ENCODE results near the gene PSAPL1. TPM values are rescaled to one million over a fixed set of nuclear protein-coding genes. Genes with fewer than 3 reads are reported as not detected.

The PSAPL1 gene
- total RNA-seq, 4 donors from 2014 or later = 16.4 to 268 (median 137) TPM

- TF ChIP-seq POLR2AphosphoS5 (IDR thresholded peaks at IDR 0.05) (no peak), POLR2A (IDR thresholded peaks at IDR 0.05) (no peak), CTCF (IDR thresholded peaks at IDR 0.05) (no peak), EP300 (IDR thresholded peaks at IDR 0.05) (no peak)
- H3K27me3 ChIP-seq = no peaks in the 10 kb centered on the region
- H3K4me1 ChIP-seq = no peaks in the 10 kb centered on the region
- DNase-seq (ENCODE audit: low spot score in 2 of 2) = peak; percentile 44 to 60
- no peaks in the 10 kb centered on the region for H3K9me3 ChIP-seq
- no peaks in the 10 kb centered on the region for H3K36me3 ChIP-seq
- WGBS = 64% methylated on average over 12 of the region's 17 CpGs
- H3K4me3 ChIP-seq = no peak overlapping the region
- no peak overlapping the region for H3K27ac ChIP-seq
Observed at GRCh38 chr4:7429601-7430078, 5.1 kb downstream of the PSAPL1 start.

GRCh38 chr4:7429069-7429416 lies 5.7 kb downstream of the PSAPL1 start:
- H3K27me3 ChIP-seq = no peaks in the 10 kb centered on the region

GRCh38 chr4:7428261-7429068 lies 6.3 kb downstream of the PSAPL1 start:
- no peak overlapping the region for H3K27ac ChIP-seq
- no peaks in the 10 kb centered on the region for H3K9me3 ChIP-seq
- 89% methylated on average over 16 of the region's 16 CpGs for WGBS
- no peaks in the 10 kb centered on the region for H3K27me3 ChIP-seq
- no peaks in the 10 kb centered on the region for H3K36me3 ChIP-seq
- H3K4me3 ChIP-seq = no peak overlapping the region
- TF ChIP-seq POLR2AphosphoS5 (IDR thresholded peaks at IDR 0.05) (no peak), EP300 (IDR thresholded peaks at IDR 0.05) (no peak), POLR2A (IDR thresholded peaks at IDR 0.05) (no peak), CTCF (IDR thresholded peaks at IDR 0.05) (no peak)
- DNase-seq (ENCODE audit: low spot score in 2 of 2) = peak; percentile 40 to 75
- no peaks in the 10 kb centered on the region for H3K4me1 ChIP-seq

More at GRCh38 chr4:7429069-7429416, 5.7 kb downstream of the PSAPL1 start:
- no peak overlapping the region for H3K4me3 ChIP-seq
- H3K27ac ChIP-seq = no peak overlapping the region
- TF ChIP-seq CTCF (IDR thresholded peaks at IDR 0.05) = no peak
- TF ChIP-seq EP300 (IDR thresholded peaks at IDR 0.05) = no peak
- TF ChIP-seq POLR2A (IDR thresholded peaks at IDR 0.05) = no peak
- TF ChIP-seq POLR2AphosphoS5 (IDR thresholded peaks at IDR 0.05) = no peak
- peak; percentile 46 to 47 for DNase-seq (ENCODE audit: low spot score in 2 of 2)
- H3K9me3 ChIP-seq = no peaks in the 10 kb centered on the region
- no peaks in the 10 kb centered on the region for H3K4me1 ChIP-seq
- 81% methylated on average over 9 of the region's 9 CpGs for WGBS
- no peaks in the 10 kb centered on the region for H3K36me3 ChIP-seq

GRCh38 chr4:7427831-7428260 lies 6.9 kb downstream of the PSAPL1 start:
- no peak overlapping the region for H3K27ac ChIP-seq
- H3K36me3 ChIP-seq = no peaks in the 10 kb centered on the region
- DNase-seq (ENCODE audit: low spot score in 2 of 2) = peak; percentile 17 to 66
- H3K27me3 ChIP-seq = no peaks in the 10 kb centered on the region
- no peak overlapping the region for H3K4me3 ChIP-seq
- H3K4me1 ChIP-seq = no peaks in the 10 kb centered on the region
- 94% methylated on average over 7 of the region's 13 CpGs for whole genome bisulfite sequencing
- no peak for TF ChIP-seq POLR2A (IDR thresholded peaks at IDR 0.05)
- no peak for TF ChIP-seq CTCF (IDR thresholded peaks at IDR 0.05)
- no peak for TF ChIP-seq POLR2AphosphoS5 (IDR thresholded peaks at IDR 0.05)
- TF ChIP-seq EP300 (IDR thresholded peaks at IDR 0.05) = no peak
- H3K9me3 ChIP-seq = no peaks in the 10 kb centered on the region

GRCh38 chr4:7427361-7427760 lies 7.4 kb downstream of the PSAPL1 start:
- Histone ChIP-seq H3K27me3 (no peaks in the 10 kb centered on the region), H3K27ac (no peak overlapping the region), H3K36me3 (no peaks in the 10 kb centered on the region), H3K4me3 (no peak overlapping the region), H3K4me1 (no peaks in the 10 kb centered on the region), H3K9me3 (no peaks in the 10 kb centered on the region)
- peak in 1 of 2 donors; percentile 30 for DNase-seq (ENCODE audit: low spot score in 2 of 2)
- WGBS = 66% methylated on average over 10 of the region's 10 CpGs
- TF ChIP-seq POLR2AphosphoS5 (IDR thresholded peaks at IDR 0.05) (no peak), POLR2A (IDR thresholded peaks at IDR 0.05) (no peak), CTCF (IDR thresholded peaks at IDR 0.05) (no peak)
